Testis (tissue), 3 donors: Measurements from ENCODE around the gene GATAD2A. TPM values are rescaled to one million over a fixed set of nuclear protein-coding genes. Genes with fewer than 3 reads are reported as not detected.

Experiments
- DNase-seq: peaks from one replicate; pipeline ENCODE4 v3.0.0-alpha.2; 2019
- H3K27ac ChIP-seq, 2 donors: fragments of 200-600 bp; sonication (generic); one replicate each; pipeline ENCODE4 v1.5.1; 2019
- H3K27me3 ChIP-seq: fragments of 200-600 bp; sonication (generic); one replicate; pipeline ENCODE4 v1.5.1; 2019
- H3K36me3 ChIP-seq: fragments of 200-600 bp; sonication (generic); one replicate; pipeline ENCODE4 v1.5.1; 2017; ENCODE audit warnings: low read depth; ENCODE audit errors: missing control alignments
- H3K4me1 ChIP-seq: fragments of 200-600 bp; sonication (generic); one replicate; pipeline ENCODE4 v1.5.1; 2019
- H3K4me3 ChIP-seq, 2 donors: fragments of 200-600 bp; sonication (generic); one replicate each; pipeline ENCODE4 v1.5.1; 2017 to 2019
- H3K9me3 ChIP-seq: fragments of 200-600 bp; sonication (generic); one replicate; pipeline ENCODE4 v1.5.1; 2017
- POLR2A ChIP-seq: fragments of 450-650 bp; IDR thresholded peaks from one replicate; pipeline ENCODE4 v1.6.1; 2017; ENCODE audit warnings: antibody characterized with exemption, mild to moderate bottlenecking, moderate library complexity
- whole genome bisulfite sequencing, 2 donors: methylation state at CpG; one replicate each; pipeline ENCODE4 v1.1.5; 2018; 5-methylcytosine and 5-hydroxymethylcytosine counted together
- intact Hi-C: fragments of 100-400 bp; cut with DNase I; formaldehyde crosslinking; loops from one replicate; pipeline ENCODE4 v1.15.1; 2023; ENCODE audit warnings: low total_unique reads
- polyA plus RNA-seq: library from polyadenylated mRNA; stranded (reverse); fragments of 350-450 nt; fragmentation: Illumina TruSeq; extraction: RNeasy Lipid Tissue Mini Kit (QIAGEN cat#74804); gene quantifications from one replicate; pipeline ENCODE4 v1.2.3, GENCODE V29; 2014; ENCODE audit warnings: low read depth, low replicate concordance; ENCODE audit not compliant: insufficient read depth
- total RNA-seq, 2 donors: library from RNA; depleted of rRNA; stranded (reverse); fragments of >200 nt; gene quantifications; one replicate each; pipeline ENCODE4 v1.2.3, GENCODE V29; 2016
- TF ChIP-seq, protein P1 (sequence below), 3 experiments: fragments of 450-650 bp in 2 of 3; fragments of 200-600 bp in 1 of 3; sonication (generic) in 1 of 3; IDR thresholded peaks; one replicate each; pipeline ENCODE4 v1.5.1; 2016 to 2019; ENCODE audit warnings: antibody characterized with exemption in 3 of 3, mild to moderate bottlenecking in 2 of 3, moderate library complexity in 1 of 3

GATAD2A gene
- total and polyA plus RNA-seq, 3 donors from 2014 or later, result 109 to 197 (median 163) TPM

DNA sequence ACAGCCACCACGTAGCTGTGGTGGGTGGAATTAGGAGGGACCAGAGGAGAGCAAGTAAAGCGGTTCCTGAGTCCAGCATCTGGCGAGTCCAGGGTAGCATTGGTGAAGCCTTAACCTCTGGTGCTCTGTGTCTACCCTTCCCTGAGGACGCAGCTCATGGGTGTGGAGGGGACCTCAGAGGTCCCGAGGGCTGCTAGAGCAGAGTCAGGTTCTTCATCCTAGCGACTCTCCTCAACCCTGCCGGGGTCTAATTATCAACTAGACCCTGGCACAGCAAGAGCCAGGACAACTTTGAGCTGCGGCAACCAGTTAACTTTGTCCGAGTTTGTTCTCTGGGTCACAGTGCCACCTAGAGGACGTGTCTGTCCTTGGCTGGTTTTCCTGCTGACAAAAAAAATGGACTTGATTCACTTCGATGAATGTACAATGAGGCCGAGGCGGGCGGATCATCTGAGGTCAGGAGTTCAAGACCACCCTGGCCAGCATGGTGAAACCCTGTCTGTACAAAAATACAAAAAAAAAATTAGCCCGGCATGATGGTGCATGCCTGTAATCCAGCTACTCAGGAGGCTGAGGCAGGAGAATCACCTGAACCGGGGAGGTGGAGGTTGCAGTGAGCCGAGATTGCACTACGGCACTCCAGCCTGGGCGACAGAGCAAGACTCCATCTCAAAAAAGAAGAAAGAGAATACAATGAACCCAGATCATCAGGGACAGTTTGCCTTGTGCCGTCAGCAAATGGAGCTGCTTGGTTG lies 84.9 kb downstream of the GATAD2A start:
- intact Hi-C loops, result no loop called here
- Histone ChIP-seq H3K4me1 (peaks cover 53% of the 10 kb centered on the region), H3K4me3 (no peak overlapping the region), H3K27ac (peak overlapping the region; percentile 37 to 75), H3K36me3 (no peaks in the 10 kb centered on the region), H3K9me3 (no peaks in the 10 kb centered on the region), H3K27me3 (no peaks in the 10 kb centered on the region)
- 27 to 44% methylated on average over 14 to 20 of the region's 20 CpGs for WGBS, 2 donors
- TF ChIP-seq, protein P1, sequence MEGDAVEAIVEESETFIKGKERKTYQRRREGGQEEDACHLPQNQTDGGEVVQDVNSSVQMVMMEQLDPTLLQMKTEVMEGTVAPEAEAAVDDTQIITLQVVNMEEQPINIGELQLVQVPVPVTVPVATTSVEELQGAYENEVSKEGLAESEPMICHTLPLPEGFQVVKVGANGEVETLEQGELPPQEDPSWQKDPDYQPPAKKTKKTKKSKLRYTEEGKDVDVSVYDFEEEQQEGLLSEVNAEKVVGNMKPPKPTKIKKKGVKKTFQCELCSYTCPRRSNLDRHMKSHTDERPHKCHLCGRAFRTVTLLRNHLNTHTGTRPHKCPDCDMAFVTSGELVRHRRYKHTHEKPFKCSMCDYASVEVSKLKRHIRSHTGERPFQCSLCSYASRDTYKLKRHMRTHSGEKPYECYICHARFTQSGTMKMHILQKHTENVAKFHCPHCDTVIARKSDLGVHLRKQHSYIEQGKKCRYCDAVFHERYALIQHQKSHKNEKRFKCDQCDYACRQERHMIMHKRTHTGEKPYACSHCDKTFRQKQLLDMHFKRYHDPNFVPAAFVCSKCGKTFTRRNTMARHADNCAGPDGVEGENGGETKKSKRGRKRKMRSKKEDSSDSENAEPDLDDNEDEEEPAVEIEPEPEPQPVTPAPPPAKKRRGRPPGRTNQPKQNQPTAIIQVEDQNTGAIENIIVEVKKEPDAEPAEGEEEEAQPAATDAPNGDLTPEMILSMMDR (IDR thresholded peaks at IDR 0.05), result peak; percentile 72 to 87 (median 76)
- TF ChIP-seq POLR2A, result no peak
- DNase-seq, result peak; percentile 85

DNA sequence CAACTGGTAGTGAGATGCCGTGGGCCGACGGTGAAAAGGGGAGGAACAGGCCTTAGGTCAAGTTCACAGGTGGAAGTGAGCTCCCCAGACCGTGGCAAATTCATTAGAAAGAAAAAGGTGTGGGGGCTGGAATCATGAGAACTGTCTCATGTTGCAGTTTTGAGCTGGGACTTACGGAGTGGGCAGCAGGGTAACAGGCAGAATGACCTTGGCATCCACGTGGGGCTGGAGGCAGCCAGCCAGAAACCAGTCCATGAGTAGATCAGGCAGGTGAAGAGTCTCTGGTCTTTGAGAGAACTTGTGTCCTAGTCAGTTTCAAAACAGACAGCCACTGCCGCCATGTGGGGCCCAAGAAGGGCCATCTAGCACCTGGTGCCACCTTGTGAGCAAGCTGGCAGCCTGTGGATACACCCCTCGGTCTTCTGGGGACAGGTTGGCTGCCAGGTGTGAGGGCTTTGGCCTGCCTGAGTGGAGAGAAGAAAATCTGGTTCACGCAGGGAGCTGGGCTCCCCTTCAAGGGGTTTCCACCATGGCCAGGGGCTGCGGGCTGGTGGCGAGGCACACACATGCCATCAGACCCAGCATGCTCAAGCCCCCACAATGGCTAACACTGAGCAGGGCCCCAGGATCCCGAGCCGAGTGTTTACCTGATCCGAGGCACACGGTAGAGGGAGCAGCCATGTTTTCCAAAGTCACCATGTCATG lies 86.0 kb downstream of the GATAD2A start:
- WGBS, 2 donors, result 65 to 80% methylated on average over 12 to 15 of the region's 15 CpGs
- no peaks in the 10 kb centered on the region for H3K27me3 ChIP-seq
- H3K4me1 ChIP-seq, result peaks cover 49% of the 10 kb centered on the region
- intact Hi-C loops, result no loop called here
- no peaks in the 10 kb centered on the region for H3K36me3 ChIP-seq
- H3K27ac ChIP-seq, result no peak overlapping the region
- H3K4me3 ChIP-seq, result no peak overlapping the region
- no peak for TF ChIP-seq POLR2A
- TF ChIP-seq, protein P1 (IDR thresholded peaks at IDR 0.05), result no peak
- no peaks in the 10 kb centered on the region for H3K9me3 ChIP-seq
- peak; percentile 74 for DNase-seq

- H3K4me1 ChIP-seq, result peaks cover 43% of the 10 kb centered on the region
- H3K4me3 ChIP-seq, result no peak overlapping the region
- H3K9me3 ChIP-seq, result no peaks in the 10 kb centered on the region
- 62 to 96% methylated on average over 4 to 18 of the region's 21 CpGs for WGBS, 2 donors
- DNase-seq, result no peak
- intact Hi-C loops, result no loop called here
- H3K36me3 ChIP-seq, result no peaks in the 10 kb centered on the region
- no peak overlapping the region for H3K27ac ChIP-seq
- TF ChIP-seq, protein P1 (IDR thresholded peaks at IDR 0.05), result no peak
- TF ChIP-seq POLR2A, result no peak
- H3K27me3 ChIP-seq, result no peaks in the 10 kb centered on the region
These were observed 86.6 kb downstream of the GATAD2A start for GRCh38 chr19:19492026-19492610.

DNA sequence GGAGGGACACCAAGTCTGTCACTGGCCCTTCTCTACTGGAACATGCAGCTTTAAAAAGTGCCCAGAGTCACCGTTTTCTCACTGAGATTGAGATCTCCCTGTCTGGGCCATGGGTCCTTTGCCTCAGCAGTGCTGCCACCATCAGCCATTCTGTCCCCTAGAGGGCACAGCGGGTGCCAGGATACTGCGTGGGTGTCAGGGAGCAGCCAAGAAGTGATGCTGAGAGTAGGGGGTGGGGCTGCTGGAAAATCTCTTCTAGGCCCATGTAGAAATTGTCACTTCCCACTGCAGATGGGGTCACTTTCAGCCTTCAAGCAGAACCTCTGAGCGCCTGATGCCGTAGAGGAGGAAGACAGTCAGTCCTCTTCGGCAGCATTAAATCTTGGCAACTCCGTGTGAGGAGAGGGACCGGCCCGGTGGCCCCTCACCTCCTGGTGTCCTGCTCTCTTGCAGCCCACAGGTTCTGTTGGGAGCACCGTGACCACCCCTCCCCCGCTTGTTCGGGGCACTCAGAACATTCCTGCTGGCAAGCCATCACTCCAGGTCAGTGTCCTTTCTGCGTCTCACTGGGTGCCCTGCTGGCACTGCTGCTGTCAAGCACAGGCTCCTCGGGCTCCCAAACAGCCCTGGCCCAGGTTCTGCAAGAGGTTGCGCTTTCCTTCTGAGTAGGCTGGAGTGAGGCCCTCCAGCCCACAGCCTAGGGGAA lies 88.5 kb downstream of the GATAD2A start:
- no peak overlapping the region for H3K4me3 ChIP-seq
- H3K27ac ChIP-seq, result no peak overlapping the region
- DNase-seq, result no peak
- WGBS, 2 donors, result 78 to 79% methylated on average over 9 to 15 of the region's 15 CpGs
- TF ChIP-seq, protein P1 (IDR thresholded peaks at IDR 0.05), result no peak
- no peak for TF ChIP-seq POLR2A
- H3K36me3 ChIP-seq, result no peaks in the 10 kb centered on the region
- H3K4me1 ChIP-seq, result peaks cover 24% of the 10 kb centered on the region
- intact Hi-C loops, result no loop called here
- H3K9me3 ChIP-seq, result no peaks in the 10 kb centered on the region
- H3K27me3 ChIP-seq, result no peaks in the 10 kb centered on the region
